Endothelial cell (in vitro differentiated cells): Measurements from ENCODE around the gene PTPRT. TPM values are rescaled to one million over a fixed set of nuclear protein-coding genes. Genes with fewer than 3 reads are reported as not detected.

Source experiments
- DNase-seq: peaks from one replicate; pipeline ENCODE4 v3.0.0; 2021; ENCODE audit warnings: low spot score
- H3K27ac Mint-ChIP-seq: one replicate; pipeline ENCODE4 v1.8.0; 2021; ENCODE audit warnings: mixed read lengths, inconsistent platforms; ENCODE audit not compliant: unreplicated experiment
- H3K27me3 Mint-ChIP-seq: one replicate; pipeline ENCODE4 v1.8.0; 2021; ENCODE audit warnings: mild to moderate bottlenecking, moderate library complexity, mixed read lengths, inconsistent platforms; ENCODE audit not compliant: unreplicated experiment
- H3K36me3 Mint-ChIP-seq: one replicate; pipeline ENCODE4 v1.8.0; 2021; ENCODE audit warnings: mild to moderate bottlenecking, low read depth, mixed read lengths, inconsistent platforms; ENCODE audit not compliant: unreplicated experiment
- H3K4me1 Mint-ChIP-seq: one replicate; pipeline ENCODE4 v1.8.0; 2021; ENCODE audit warnings: mild to moderate bottlenecking, mixed read lengths, inconsistent platforms; ENCODE audit not compliant: unreplicated experiment
- H3K4me3 Mint-ChIP-seq: one replicate; pipeline ENCODE4 v1.8.0; 2021; ENCODE audit warnings: mild to moderate bottlenecking, mixed read lengths, inconsistent platforms; ENCODE audit not compliant: unreplicated experiment
- H3K9me3 Mint-ChIP-seq: one replicate; pipeline ENCODE4 v1.8.0; 2021; ENCODE audit warnings: mixed read lengths, inconsistent platforms; ENCODE audit not compliant: unreplicated experiment
- CTCF ChIP-seq: fragments of 200-600 bp; sonication (generic); IDR thresholded peaks from one replicate; pipeline ENCODE4 v1.5.0; 2021; ENCODE audit warnings: antibody characterized with exemption; ENCODE audit not compliant: unreplicated experiment
- total RNA-seq: library from RNA; stranded (reverse); fragmentation: NEBNext Ultra II Directional; extraction: Animal tissue kit (Norgen Biotek cat#: 25700); gene quantifications from one replicate; pipeline ENCODE4 v1.2.1, GENCODE V29; 2021; ENCODE audit not compliant: unreplicated experiment

The PTPRT gene
- total RNA-seq, 1 donor from 2014 or later, result 0.10 TPM

GRCh38 chr20:42046371-42047085 lies 1143.2 kb downstream of the PTPRT start:
- DNase-seq, result no peak
- Mint-ChIP-seq H3K9me3 (peaks cover 52% of the 10 kb centered on the region), H3K4me3 (no peak overlapping the region), H3K4me1 (no peaks in the 10 kb centered on the region), H3K27ac (no peak overlapping the region), H3K36me3 (peaks cover 13% of the 10 kb centered on the region), H3K27me3 (peaks cover 4% of the 10 kb centered on the region)
- no peak for TF ChIP-seq CTCF

- Mint-ChIP-seq H3K4me3 (no peak overlapping the region), H3K27me3 (peaks cover 3% of the 10 kb centered on the region), H3K9me3 (peaks cover 41% of the 10 kb centered on the region), H3K27ac (no peak overlapping the region), H3K36me3 (peaks cover 13% of the 10 kb centered on the region), H3K4me1 (no peaks in the 10 kb centered on the region)
- TF ChIP-seq CTCF, result no peak
- DNase-seq, result no peak
Observed at GRCh38 chr20:42043921-42044320, 1145.8 kb downstream of the PTPRT start.

GRCh38 chr20:42041000-42041565 lies 1148.6 kb downstream of the PTPRT start:
- DNase-seq, result no peak
- Mint-ChIP-seq H3K27me3 (peaks cover 1% of the 10 kb centered on the region), H3K4me1 (no peaks in the 10 kb centered on the region), H3K36me3 (peaks cover 13% of the 10 kb centered on the region), H3K27ac (no peak overlapping the region), H3K4me3 (no peak overlapping the region), H3K9me3 (peaks cover 22% of the 10 kb centered on the region)
- TF ChIP-seq CTCF, result no peak

GRCh38 chr20:42027746-42028268 lies 1161.9 kb downstream of the PTPRT start:
- Mint-ChIP-seq H3K4me1 (no peaks in the 10 kb centered on the region), H3K9me3 (peaks cover 35% of the 10 kb centered on the region), H3K27me3 (no peaks in the 10 kb centered on the region), H3K27ac (no peak overlapping the region), H3K36me3 (peaks cover 10% of the 10 kb centered on the region), H3K4me3 (no peak overlapping the region)
- no peak for TF ChIP-seq CTCF
- DNase-seq, result no peak

GRCh38 chr20:42026599-42026998 lies 1163.1 kb downstream of the PTPRT start:
- Mint-ChIP-seq H3K9me3 (peaks cover 31% of the 10 kb centered on the region), H3K4me1 (no peaks in the 10 kb centered on the region), H3K27me3 (no peaks in the 10 kb centered on the region), H3K4me3 (no peak overlapping the region), H3K27ac (no peak overlapping the region), H3K36me3 (peaks cover 10% of the 10 kb centered on the region)
- no peak for TF ChIP-seq CTCF
- DNase-seq, result no peak
